ENCODE results near the gene PKIB.
"Not testable (repeated sequence)": the region's sequence is repeated elsewhere in the genome, so short reads cannot be mapped to it uniquely, and the experiment has no call there.

- TF ChIP-seq RCOR1 (conservative IDR thresholded peaks at IDR 0.05; ENCODE audit: low read depth, low read length); CBFB (IDR thresholded peaks at IDR 0.05; ENCODE audit: low read depth): not testable (repeated sequence)
Observed at GRCh38 chr6:122642604-122643003, 32.4 kb downstream of the PKIB start.

All from GM12878 (cell line).